Measurements from ENCODE around the gene NEURL4. TPM values are rescaled to one million over a fixed set of nuclear protein-coding genes. Genes with fewer than 3 reads are reported as not detected.

Gene NEURL4
- total and polyA plus RNA-seq, 2 donors (not counting 1 experiment from before 2014, with no cell fraction given) = 6.0 to 20.1 TPM

GRCh38 chr17:7351665-7352502 is 22.7 kb upstream of the NEURL4 start, which contains the start of gene KCTD11:
Gene KCTD11, plus strand, starts transcription at chr17:7352162.
- H3K4me3 ChIP-seq (replicated peaks in 1 of 4; ENCODE audit: control extremely low read depth in 1 of 4, insufficient read depth in 1 of 4, low read depth in 3 of 4, low read length in 4 of 4) = peak within 1 kb of the TSS; percentile 77 to 97 (median 90)
- H3K9ac ChIP-seq (ENCODE audit: insufficient read depth, low read length) = peak within 1 kb of the TSS; percentile 100
- peak; percentile 82 to 91 for DNase-seq (ENCODE audit: low read depth in 2 of 2)
- H3K79me2 ChIP-seq (ENCODE audit: control insufficient read depth, insufficient read depth, low read length) = peaks cover 19% of the 10 kb centered on the region
- no peaks in the 10 kb centered on the region for H4K20me1 ChIP-seq (ENCODE audit: control insufficient read depth, extremely low read depth, insufficient read depth, low read length)
- no peaks in the 10 kb centered on the region for H3K27me3 ChIP-seq (ENCODE audit: control insufficient read depth, insufficient read depth, low read length)
- no peaks in the 10 kb centered on the region for H3K9me3 ChIP-seq (ENCODE audit: control insufficient read depth, insufficient read depth, low read depth, low read length)
- no peaks in the 10 kb centered on the region for H3K36me3 ChIP-seq (ENCODE audit: control insufficient read depth, insufficient read depth, low read length)
- TF ChIP-seq CTCF (conservative IDR thresholded peaks at IDR 0.05 in 1 of 2, IDR thresholded peaks at IDR 0.05 in 1 of 2; ENCODE audit: low read depth in 1 of 2, low read length in 2 of 2) = no peak
- no peak for TF ChIP-seq EZH2 (IDR thresholded peaks at IDR 0.05; ENCODE audit: low read length, missing control alignments)
- peaks cover 30% of the 10 kb centered on the region for H3K4me1 ChIP-seq (ENCODE audit: control insufficient read depth, extremely low read depth, insufficient read depth, low read length)
- peak within 1 kb of the TSS; percentile 44 for H2AFZ ChIP-seq (ENCODE audit: low read length)
- peak within 1 kb of the TSS; percentile 99 for H3K27ac ChIP-seq (ENCODE audit: insufficient read depth, low read length)
- peak within 1 kb of the TSS; percentile 98 for H3K4me2 ChIP-seq (ENCODE audit: extremely low read depth, insufficient read depth, low read length)

- Histone ChIP-seq H3K36me3 (ENCODE audit: control insufficient read depth, insufficient read depth, low read length) (no peaks in the 10 kb centered on the region), H2AFZ (ENCODE audit: low read length) (no peak overlapping the region), H3K27ac (ENCODE audit: insufficient read depth, low read length) (no peak overlapping the region), H3K4me2 (ENCODE audit: extremely low read depth, insufficient read depth, low read length) (no peak overlapping the region), H3K79me2 (ENCODE audit: control insufficient read depth, insufficient read depth, low read length) (peaks cover 16% of the 10 kb centered on the region), H4K20me1 (ENCODE audit: control insufficient read depth, extremely low read depth, insufficient read depth, low read length) (no peaks in the 10 kb centered on the region), H3K27me3 (ENCODE audit: control insufficient read depth, insufficient read depth, low read length) (peaks cover under 1% of the 10 kb centered on the region), H3K9me3 (ENCODE audit: control insufficient read depth, insufficient read depth, low read depth, low read length) (no peaks in the 10 kb centered on the region), H3K9ac (ENCODE audit: insufficient read depth, low read length) (no peak overlapping the region), H3K4me1 (ENCODE audit: control insufficient read depth, extremely low read depth, insufficient read depth, low read length) (peaks cover 15% of the 10 kb centered on the region), H3K4me3 (replicated peaks in 1 of 4; ENCODE audit: control extremely low read depth in 1 of 4, insufficient read depth in 1 of 4, low read depth in 3 of 4, low read length in 4 of 4) (no peak overlapping the region)
- peak; percentile 17 to 47 for DNase-seq (ENCODE audit: low read depth in 2 of 2)
- TF ChIP-seq EZH2 (IDR thresholded peaks at IDR 0.05; ENCODE audit: low read length, missing control alignments) (no peak), CTCF (conservative IDR thresholded peaks at IDR 0.05 in 1 of 2, IDR thresholded peaks at IDR 0.05 in 1 of 2; ENCODE audit: low read depth in 1 of 2, low read length in 2 of 2) (no peak)
These were observed 19.5 kb upstream of the NEURL4 start for GRCh38 chr17:7348478-7349242.
